ENCODE measurements around the gene APPBP2.

Gene APPBP2

DNA sequence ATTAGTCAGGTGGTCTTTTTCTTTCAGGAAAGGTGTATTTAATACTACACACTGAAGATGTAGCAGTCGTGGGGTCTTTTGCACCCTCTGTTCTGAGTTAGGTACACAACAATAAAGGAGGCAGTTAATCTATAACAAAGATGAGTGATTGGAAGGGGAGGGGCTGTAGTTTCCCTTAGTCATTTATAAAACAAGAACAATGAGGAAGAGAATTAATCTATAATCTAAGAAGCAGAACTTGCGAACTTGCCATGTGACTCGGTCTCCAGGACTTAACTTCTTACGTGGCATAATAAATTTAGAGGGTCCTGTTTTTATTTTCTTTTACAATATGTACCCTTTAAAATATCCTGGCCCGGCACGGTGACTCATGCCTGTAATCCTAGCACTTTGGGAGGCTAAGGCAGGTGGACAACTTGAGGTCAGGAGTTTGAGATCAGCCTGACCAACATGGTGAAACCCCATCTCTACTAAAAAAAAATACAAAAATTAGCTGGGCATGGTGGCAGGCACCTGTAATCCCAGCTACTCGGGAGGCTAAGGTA is 8.6 kb upstream of the APPBP2 start:
- H3K4me1 ChIP-seq (ENCODE audit: control extremely low read depth in 1 of 4, control insufficient read depth in 4 of 4, insufficient read depth in 4 of 4, low read length in 3 of 4) = no peaks in the 10 kb centered on the region
- peak in 2 of 3 donors; percentile 15 to 44 for DNase-seq
- H3K4me3 ChIP-seq (ENCODE audit: control insufficient read depth in 1 of 7, extremely low read depth in 1 of 7, insufficient read depth in 4 of 7, low read depth in 2 of 7, low read length in 6 of 7) = no peak overlapping the region
- H3K36me3 ChIP-seq (ENCODE audit: control insufficient read depth in 4 of 4, insufficient read depth in 4 of 4, low read length in 3 of 4) = no peaks in the 10 kb centered on the region
- WGBS (ENCODE audit: insufficient coverage) = 100% methylated on average over 1 of the region's 7 CpGs
- no peak overlapping the region for H3K27ac ChIP-seq (ENCODE audit: insufficient read depth in 1 of 2, low read depth in 1 of 2, low read length in 2 of 2, poor library complexity in 1 of 2, severe bottlenecking in 2 of 2)
- POLR2A ChIA-PET = no interaction called here
- CTCF ChIA-PET = no interaction called here
- no peaks in the 10 kb centered on the region for H3K27me3 ChIP-seq (replicated peaks in 2 of 5; ENCODE audit: control insufficient read depth in 4 of 5, insufficient read depth in 5 of 5, low read length in 4 of 5)
- H3K9me3 ChIP-seq (ENCODE audit: control extremely low read depth in 1 of 5, control insufficient read depth in 4 of 5, insufficient read depth in 2 of 5, low read depth in 1 of 5, low read length in 4 of 5) = peaks cover 0 to 6% (median 0%) of the 10 kb centered on the region in 5 experiments

DNA sequence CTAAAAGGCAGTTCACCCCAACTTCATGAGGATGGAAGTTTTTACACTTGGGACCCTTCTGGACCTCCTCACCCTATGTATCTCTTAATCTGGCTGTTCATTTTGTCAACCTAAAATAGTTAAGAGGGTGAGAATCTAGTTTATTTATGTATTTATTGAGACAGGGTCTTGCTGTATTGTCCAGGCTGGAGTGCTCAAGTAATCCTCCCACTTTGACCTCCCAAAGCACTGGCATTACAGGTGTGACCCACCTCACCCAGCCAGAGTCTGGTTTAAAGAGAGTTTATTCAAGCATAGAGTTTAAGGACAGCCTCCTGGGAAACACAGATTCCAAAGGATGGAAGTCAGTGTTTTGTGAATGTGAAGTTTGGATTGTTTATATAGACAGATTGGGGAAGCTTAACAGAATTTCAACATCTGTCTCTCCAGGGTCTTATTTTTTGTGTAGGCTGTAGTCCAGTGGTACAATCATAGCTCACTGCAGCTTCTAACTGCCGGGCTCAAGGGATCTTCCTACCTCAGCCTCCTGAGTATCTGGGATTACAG is 8.0 kb upstream of the APPBP2 start:
- CTCF ChIA-PET = no interaction called here
- WGBS (ENCODE audit: insufficient coverage) = no CpG with 5 or more reads among the region's 1 CpG

DNA sequence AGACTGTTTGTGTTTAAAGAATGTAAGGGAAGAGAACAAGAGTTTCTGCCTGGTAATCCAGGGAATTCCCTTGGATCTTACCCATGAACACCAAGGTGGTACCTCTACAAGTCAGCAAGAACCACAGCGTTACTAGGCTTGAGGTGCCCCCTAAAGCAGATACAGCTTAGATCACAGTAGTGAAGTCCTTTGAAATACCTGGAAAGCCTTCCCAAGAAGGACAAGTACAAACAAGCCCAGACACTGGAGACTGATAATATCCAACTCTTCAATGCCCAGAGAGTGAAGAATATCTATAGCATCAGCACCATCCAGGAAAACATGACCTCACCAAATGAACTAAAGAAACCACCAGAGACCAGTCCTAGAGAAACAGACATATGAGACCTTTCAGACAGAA is 3.8 kb upstream of the APPBP2 start:
- ChIA-PET POLR2A (no interaction called here), CTCF (no interaction called here)
- Histone ChIP-seq H3K9me3 (ENCODE audit: control extremely low read depth in 1 of 5, control insufficient read depth in 4 of 5, insufficient read depth in 2 of 5, low read depth in 1 of 5, low read length in 4 of 5) (peaks cover 0 to 6% (median 0%) of the 10 kb centered on the region in 5 experiments), H3K36me3 (ENCODE audit: control insufficient read depth in 4 of 4, insufficient read depth in 4 of 4, low read length in 3 of 4) (peaks cover 0 to 2% (median 0%) of the 10 kb centered on the region in 4 experiments), H3K27ac (ENCODE audit: insufficient read depth in 1 of 2, low read depth in 1 of 2, low read length in 2 of 2, poor library complexity in 1 of 2, severe bottlenecking in 2 of 2) (no peak overlapping the region), H3K27me3 (replicated peaks in 2 of 5; ENCODE audit: control insufficient read depth in 4 of 5, insufficient read depth in 5 of 5, low read length in 4 of 5) (no peaks in the 10 kb centered on the region), H3K4me3 (ENCODE audit: control insufficient read depth in 1 of 7, extremely low read depth in 1 of 7, insufficient read depth in 4 of 7, low read depth in 2 of 7, low read length in 6 of 7) (no peak overlapping the region), H3K4me1 (ENCODE audit: control extremely low read depth in 1 of 4, control insufficient read depth in 4 of 4, insufficient read depth in 4 of 4, low read length in 3 of 4) (peaks cover 7 to 11% (median 9%) of the 10 kb centered on the region in 4 experiments)
- no CpG with 5 or more reads among the region's 1 CpG for WGBS (ENCODE audit: insufficient coverage)
- no peak for DNase-seq

More for the DNA sequence above, 8.0 kb upstream of the APPBP2 start:
- Histone ChIP-seq H3K27ac (ENCODE audit: insufficient read depth in 1 of 2, low read depth in 1 of 2, low read length in 2 of 2, poor library complexity in 1 of 2, severe bottlenecking in 2 of 2) (no peak overlapping the region), H3K36me3 (ENCODE audit: control insufficient read depth in 4 of 4, insufficient read depth in 4 of 4, low read length in 3 of 4) (no peaks in the 10 kb centered on the region), H3K4me3 (ENCODE audit: control insufficient read depth in 1 of 7, extremely low read depth in 1 of 7, insufficient read depth in 4 of 7, low read depth in 2 of 7, low read length in 6 of 7) (no peak overlapping the region), H3K9me3 (ENCODE audit: control extremely low read depth in 1 of 5, control insufficient read depth in 4 of 5, insufficient read depth in 2 of 5, low read depth in 1 of 5, low read length in 4 of 5) (peaks cover 0 to 6% (median 0%) of the 10 kb centered on the region in 5 experiments), H3K27me3 (replicated peaks in 2 of 5; ENCODE audit: control insufficient read depth in 4 of 5, insufficient read depth in 5 of 5, low read length in 4 of 5) (no peaks in the 10 kb centered on the region), H3K4me1 (ENCODE audit: control extremely low read depth in 1 of 4, control insufficient read depth in 4 of 4, insufficient read depth in 4 of 4, low read length in 3 of 4) (no peaks in the 10 kb centered on the region)
- POLR2A ChIA-PET = no interaction called here
- no peak for DNase-seq

DNA sequence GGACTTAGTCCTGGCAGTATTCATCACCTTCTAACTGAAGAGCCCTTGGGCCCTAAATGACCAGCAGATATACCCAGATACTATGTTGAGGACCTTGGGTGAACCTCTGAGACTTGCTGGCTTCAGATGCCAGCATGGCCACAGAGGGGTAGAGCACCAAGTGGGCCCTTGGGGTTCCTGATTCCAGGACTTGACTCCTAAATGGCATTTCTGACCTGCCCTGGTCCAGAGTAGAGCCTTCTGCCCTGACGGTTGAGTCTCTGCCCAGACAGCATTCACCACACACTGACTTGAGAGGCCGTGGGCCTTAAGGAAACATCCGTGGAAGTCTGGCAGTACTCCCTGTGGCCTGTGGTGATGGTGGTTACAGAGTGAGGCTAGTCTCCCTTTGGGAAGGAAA is 2.8 kb upstream of the APPBP2 start:
- H3K4me1 ChIP-seq (ENCODE audit: control extremely low read depth in 1 of 4, control insufficient read depth in 4 of 4, insufficient read depth in 4 of 4, low read length in 3 of 4) = peaks cover 13 to 20% (median 17%) of the 10 kb centered on the region in 4 experiments
- no peak overlapping the region for H3K27ac ChIP-seq (ENCODE audit: insufficient read depth in 1 of 2, low read depth in 1 of 2, low read length in 2 of 2, poor library complexity in 1 of 2, severe bottlenecking in 2 of 2)
- DNase-seq = no peak
- H3K36me3 ChIP-seq (ENCODE audit: control insufficient read depth in 4 of 4, insufficient read depth in 4 of 4, low read length in 3 of 4) = peaks cover 0 to 2% (median 0%) of the 10 kb centered on the region in 4 experiments
- WGBS (ENCODE audit: insufficient coverage) = 86% methylated on average over 2 of the region's 3 CpGs
- no peak overlapping the region for H3K4me3 ChIP-seq (ENCODE audit: control insufficient read depth in 1 of 7, extremely low read depth in 1 of 7, insufficient read depth in 4 of 7, low read depth in 2 of 7, low read length in 6 of 7)
- peaks cover 0 to 6% (median 0%) of the 10 kb centered on the region in 5 experiments for H3K9me3 ChIP-seq (ENCODE audit: control extremely low read depth in 1 of 5, control insufficient read depth in 4 of 5, insufficient read depth in 2 of 5, low read depth in 1 of 5, low read length in 4 of 5)
- POLR2A ChIA-PET = no interaction called here
- CTCF ChIA-PET = no interaction called here
- H3K27me3 ChIP-seq (replicated peaks in 2 of 5; ENCODE audit: control insufficient read depth in 4 of 5, insufficient read depth in 5 of 5, low read length in 4 of 5) = no peaks in the 10 kb centered on the region

DNA sequence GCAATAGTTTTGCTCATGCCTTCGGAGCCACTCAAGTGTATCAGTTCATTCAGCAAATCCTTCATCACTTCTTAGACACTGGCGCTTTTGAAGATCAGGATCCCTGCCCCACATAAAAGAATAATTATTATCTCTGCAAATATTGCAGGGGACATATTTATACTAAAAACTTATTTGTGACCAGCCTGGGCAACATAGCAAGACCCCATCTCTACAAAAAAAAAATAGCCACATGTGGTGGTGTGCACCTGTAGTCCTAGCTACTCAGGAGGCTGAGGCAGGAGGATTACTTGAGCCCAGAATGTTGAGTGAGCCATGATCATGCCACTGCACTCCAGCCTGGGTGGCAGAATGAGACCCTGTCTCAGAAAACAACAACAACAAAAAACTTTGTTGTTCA is 1.7 kb upstream of the APPBP2 start:
- WGBS (ENCODE audit: insufficient coverage) = no CpG with 5 or more reads among the region's 2 CpGs
- Histone ChIP-seq H3K27me3 (replicated peaks in 2 of 5; ENCODE audit: control insufficient read depth in 4 of 5, insufficient read depth in 5 of 5, low read length in 4 of 5) (no peaks in the 10 kb centered on the region), H3K4me1 (ENCODE audit: control extremely low read depth in 1 of 4, control insufficient read depth in 4 of 4, insufficient read depth in 4 of 4, low read length in 3 of 4) (peaks cover 15 to 27% (median 18%) of the 10 kb centered on the region in 4 experiments), H3K36me3 (ENCODE audit: control insufficient read depth in 4 of 4, insufficient read depth in 4 of 4, low read length in 3 of 4) (peaks cover 0 to 2% (median 0%) of the 10 kb centered on the region in 4 experiments), H3K9me3 (ENCODE audit: control extremely low read depth in 1 of 5, control insufficient read depth in 4 of 5, insufficient read depth in 2 of 5, low read depth in 1 of 5, low read length in 4 of 5) (peaks cover 0 to 6% (median 0%) of the 10 kb centered on the region in 5 experiments), H3K27ac (ENCODE audit: insufficient read depth in 1 of 2, low read depth in 1 of 2, low read length in 2 of 2, poor library complexity in 1 of 2, severe bottlenecking in 2 of 2) (no peak overlapping the region), H3K4me3 (ENCODE audit: control insufficient read depth in 1 of 7, extremely low read depth in 1 of 7, insufficient read depth in 4 of 7, low read depth in 2 of 7, low read length in 6 of 7) (no peak overlapping the region)
- no peak for DNase-seq
- POLR2A ChIA-PET = no interaction called here
- CTCF ChIA-PET = no interaction called here

DNA sequence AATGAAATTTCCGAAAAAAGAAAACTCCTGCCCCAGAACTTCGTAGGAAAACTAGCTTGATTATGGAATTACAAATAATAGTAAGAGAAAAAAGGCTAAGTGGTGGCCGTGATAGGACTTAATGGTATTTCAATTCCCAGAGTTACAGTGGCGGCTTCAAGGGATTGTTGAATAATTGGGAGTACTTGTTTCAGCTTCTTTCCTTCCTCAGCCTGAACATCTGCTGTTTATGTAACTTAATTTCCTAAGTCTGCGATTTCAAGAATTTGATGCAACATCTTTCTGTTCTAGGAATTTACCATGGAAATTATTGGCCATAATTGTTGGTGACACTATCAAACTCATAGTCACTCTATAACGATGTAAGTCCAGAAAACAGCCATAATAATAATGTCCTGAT is 684 bp upstream of the APPBP2 start:
- H3K4me1 ChIP-seq (ENCODE audit: control extremely low read depth in 1 of 4, control insufficient read depth in 4 of 4, insufficient read depth in 4 of 4, low read length in 3 of 4) = peaks cover 15 to 29% (median 18%) of the 10 kb centered on the region in 4 experiments
- peaks cover 0 to 6% (median 2%) of the 10 kb centered on the region in 4 experiments for H3K36me3 ChIP-seq (ENCODE audit: control insufficient read depth in 4 of 4, insufficient read depth in 4 of 4, low read length in 3 of 4)
- H3K27me3 ChIP-seq (replicated peaks in 2 of 5; ENCODE audit: control insufficient read depth in 4 of 5, insufficient read depth in 5 of 5, low read length in 4 of 5) = no peaks in the 10 kb centered on the region
- WGBS (ENCODE audit: insufficient coverage) = 21% methylated on average over 2 of the region's 6 CpGs
- CTCF ChIA-PET = interaction anchor here (0.8 to 1.3 kb wide), 4 partner anchors 14 to 43 kb away, joined by 3 to 4 read pairs (median 3); no protein-coding TSS in a partner anchor
- H3K9me3 ChIP-seq (ENCODE audit: control extremely low read depth in 1 of 5, control insufficient read depth in 4 of 5, insufficient read depth in 2 of 5, low read depth in 1 of 5, low read length in 4 of 5) = peaks cover 0 to 1% (median 0%) of the 10 kb centered on the region in 5 experiments
- H3K27ac ChIP-seq (ENCODE audit: insufficient read depth in 1 of 2, low read depth in 1 of 2, low read length in 2 of 2, poor library complexity in 1 of 2, severe bottlenecking in 2 of 2) = peak overlapping the region; percentile 91 to 95
- DNase-seq = no peak
- POLR2A ChIA-PET = no interaction called here
- H3K4me3 ChIP-seq (ENCODE audit: control insufficient read depth in 1 of 7, extremely low read depth in 1 of 7, insufficient read depth in 4 of 7, low read depth in 2 of 7, low read length in 6 of 7) = peak overlapping the region in 6 of 7 experiments; percentile 87 to 100 (median 98)

DNA sequence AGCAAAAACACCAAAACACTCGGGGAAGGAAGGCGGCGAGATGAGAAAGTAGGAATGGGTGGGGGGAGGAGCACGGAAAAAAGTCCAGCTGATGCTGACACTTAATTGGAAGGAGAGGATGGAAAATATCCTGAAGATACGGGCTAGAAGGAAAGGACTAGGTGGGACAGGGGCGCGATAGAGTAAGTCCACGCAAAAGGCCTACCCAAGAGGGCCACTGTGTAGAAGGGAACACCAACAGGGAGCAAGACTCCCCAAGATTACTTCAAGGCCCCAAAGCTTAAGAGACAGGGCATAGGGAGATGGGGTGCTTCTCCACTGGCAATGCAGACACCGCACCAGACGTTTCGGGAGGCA is 736 bp downstream of the APPBP2 start:
- ChIA-PET POLR2A (no interaction called here), CTCF (no interaction called here)
- H3K9me3 ChIP-seq (ENCODE audit: control extremely low read depth in 1 of 5, control insufficient read depth in 4 of 5, insufficient read depth in 2 of 5, low read depth in 1 of 5, low read length in 4 of 5) = no peaks in the 10 kb centered on the region
- H3K27ac ChIP-seq (ENCODE audit: insufficient read depth in 1 of 2, low read depth in 1 of 2, low read length in 2 of 2, poor library complexity in 1 of 2, severe bottlenecking in 2 of 2) = peak overlapping the region; percentile 91 to 95
- H3K4me3 ChIP-seq (ENCODE audit: control insufficient read depth in 1 of 7, extremely low read depth in 1 of 7, insufficient read depth in 4 of 7, low read depth in 2 of 7, low read length in 6 of 7) = peak overlapping the region; percentile 86 to 100 (median 97)
- peaks cover 0 to 6% (median 3%) of the 10 kb centered on the region in 4 experiments for H3K36me3 ChIP-seq (ENCODE audit: control insufficient read depth in 4 of 4, insufficient read depth in 4 of 4, low read length in 3 of 4)
- peaks cover 15 to 29% (median 18%) of the 10 kb centered on the region in 4 experiments for H3K4me1 ChIP-seq (ENCODE audit: control extremely low read depth in 1 of 4, control insufficient read depth in 4 of 4, insufficient read depth in 4 of 4, low read length in 3 of 4)
- WGBS (ENCODE audit: insufficient coverage) = 0% methylated on average over 11 of the region's 11 CpGs
- DNase-seq = no peak
- no peaks in the 10 kb centered on the region for H3K27me3 ChIP-seq (replicated peaks in 2 of 5; ENCODE audit: control insufficient read depth in 4 of 5, insufficient read depth in 5 of 5, low read length in 4 of 5)
